Neural cell (in vitro differentiated cells): Measurements from ENCODE around the gene PRKCA. TPM values are rescaled to one million over a fixed set of nuclear protein-coding genes. Genes with fewer than 3 reads are reported as not detected.

Experiments
- H2AFZ ChIP-seq: fragments of 200-600, 300-800 bp; sonication (generic), shearing (Covaris generic); 2 replicates; pipeline ENCODE4 v1.6.0; 2014; ENCODE audit warnings: low read depth, mild to moderate bottlenecking, antibody characterized with exemption, low read length, moderate library complexity
- H3F3A ChIP-seq: fragments of 200-600 bp; shearing (Covaris generic); 2 replicates; pipeline ENCODE4 v1.6.1; 2016; ENCODE audit warnings: mild to moderate bottlenecking, moderate library complexity, mixed read lengths, antibody characterized with exemption, low read length; ENCODE audit not compliant: insufficient read depth, poor library complexity, severe bottlenecking
- H3K27ac ChIP-seq: fragments of 200-600, 300-800 bp; sonication (generic), shearing (Covaris generic); 2 replicates; pipeline ENCODE4 v1.5.1; 2014; ENCODE audit warnings: mild to moderate bottlenecking, low read length, moderate library complexity
- H3K27me3 ChIP-seq: fragments of 300-800, 200-600 bp; sonication (generic), shearing (Covaris generic); 2 replicates; pipeline ENCODE4 v1.6.0; 2014; ENCODE audit warnings: mild to moderate bottlenecking, low read depth, low read length, moderate library complexity; ENCODE audit not compliant: insufficient read depth
- H3K36me3 ChIP-seq: fragments of 300-800, 200-600 bp; sonication (generic), shearing (Covaris generic); 2 replicates; pipeline ENCODE4 v1.5.1; 2014; ENCODE audit warnings: mild to moderate bottlenecking, antibody characterized with exemption, low read length, moderate library complexity; ENCODE audit not compliant: insufficient read depth
- H3K4me2 ChIP-seq: fragments of 300-800, 200-600 bp; sonication (generic), shearing (Covaris generic); 2 replicates; pipeline ENCODE4 v1.6.0; 2014; ENCODE audit warnings: mild to moderate bottlenecking, low read length
- H3K4me3 ChIP-seq: fragments of 300-800, 200-600 bp; sonication (generic), shearing (Covaris generic); 2 replicates; pipeline ENCODE4 v1.5.1; 2014; ENCODE audit warnings: mild to moderate bottlenecking, low read length, moderate library complexity
- H3K79me2 ChIP-seq: fragments of 200-600 bp; shearing (Covaris generic); replicated peaks from 2 replicates; pipeline ENCODE4 v1.6.0; 2014; ENCODE audit warnings: mild to moderate bottlenecking, low read length, moderate library complexity; ENCODE audit not compliant: insufficient read depth
- H3K9ac ChIP-seq: fragments of 300-800, 200-600 bp; sonication (generic), shearing (Covaris generic); 2 replicates; pipeline ENCODE4 v1.6.1; 2016; ENCODE audit warnings: mild to moderate bottlenecking, low read length, mixed read lengths
- H3K9me2 ChIP-seq: fragments of 200-600 bp; shearing (Covaris generic); 2 replicates; pipeline ENCODE4 v1.6.1; 2016; ENCODE audit warnings: mild to moderate bottlenecking, low read length, mixed read lengths; ENCODE audit not compliant: insufficient read depth
- H3K9me3 ChIP-seq: fragments of 200-600, 300-800 bp; sonication (generic), shearing (Covaris generic); 2 replicates; pipeline ENCODE4 v1.6.1; 2016; ENCODE audit warnings: mild to moderate bottlenecking, mixed run types, low read length, moderate library complexity, mixed read lengths
- H4K20me1 ChIP-seq: fragments of 200-600 bp; shearing (Covaris generic); 2 replicates; pipeline ENCODE4 v1.6.1; 2016; ENCODE audit warnings: mild to moderate bottlenecking, mixed run types; ENCODE audit not compliant: insufficient read depth
- EP300 ChIP-seq: fragments of 450-650 bp; conservative IDR thresholded peaks from 2 replicates; pipeline ENCODE4 v1.6.1; 2014; ENCODE audit warnings: antibody characterized with exemption, mild to moderate bottlenecking, moderate library complexity; ENCODE audit not compliant: poor library complexity, severe bottlenecking
- EZH2 ChIP-seq: fragments of 200-600, 300-800 bp; shearing (Covaris generic), sonication (generic); IDR thresholded peaks from 2 replicates; pipeline ENCODE4 v1.6.1; 2014; ENCODE audit warnings: antibody characterized with exemption, low read length, borderline replicate concordance, mild to moderate bottlenecking; ENCODE audit not compliant: insufficient read depth, poor library complexity, severe bottlenecking
- MXI1 ChIP-seq: fragments of 450-650 bp; conservative IDR thresholded peaks from 2 replicates; pipeline ENCODE4 v1.6.1; 2014; ENCODE audit warnings: antibody characterized with exemption, mild to moderate bottlenecking; ENCODE audit not compliant: poor library complexity, severe bottlenecking
- POLR2AphosphoS5 ChIP-seq: IDR thresholded peaks from 2 replicates; pipeline ENCODE4 v1.6.1; 2012
- RAD21 ChIP-seq: fragments of 450-650 bp; conservative IDR thresholded peaks from 2 replicates; pipeline ENCODE4 v1.6.1; 2014; ENCODE audit warnings: antibody characterized with exemption, mild to moderate bottlenecking, moderate library complexity
- SMC3 ChIP-seq: fragments of 450-650 bp; conservative IDR thresholded peaks from 2 replicates; pipeline ENCODE4 v1.6.1; 2014; ENCODE audit warnings: antibody characterized with exemption, mild to moderate bottlenecking, moderate library complexity; ENCODE audit not compliant: poor library complexity
- TAF1 ChIP-seq: IDR thresholded peaks from 2 replicates; pipeline ENCODE4 v1.6.1; 2012; ENCODE audit warnings: low read depth
- polyA plus RNA-seq: library from polyadenylated mRNA; depleted of rRNA; stranded (reverse); fragments of >200 nt; gene quantifications from 2 replicates; pipeline ENCODE4 v1.2.3, GENCODE V29; 2014
- TF ChIP-seq, protein P1 (sequence below): fragments of 450-650 bp; IDR thresholded peaks from 2 replicates; pipeline ENCODE4 v1.5.1; 2014; ENCODE audit warnings: antibody characterized with exemption, mild to moderate bottlenecking, moderate library complexity; ENCODE audit not compliant: poor library complexity, severe bottlenecking
- TF ChIP-seq, protein P2 (sequence below): IDR thresholded peaks from 2 replicates; pipeline ENCODE4 v1.6.1; 2012; ENCODE audit warnings: borderline replicate concordance

Gene PRKCA
- polyA plus RNA-seq, 1 donor from 2014 or later = 5.9 TPM

DNA sequence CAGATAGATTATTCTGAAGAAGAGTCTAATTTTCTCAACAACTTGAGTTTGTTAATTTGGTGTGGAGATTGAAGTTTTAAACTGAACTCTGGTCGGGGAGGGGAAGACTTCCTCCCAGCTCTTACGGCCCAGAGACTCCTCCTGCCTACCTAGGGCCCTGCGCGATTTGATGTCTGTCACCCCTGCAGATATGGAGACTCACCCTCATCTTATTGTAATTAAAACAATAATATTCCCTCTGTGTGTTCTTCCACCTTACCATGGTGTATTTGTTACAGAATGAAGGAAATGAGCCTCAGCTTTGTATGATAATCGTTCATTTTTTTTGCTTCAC, 348.1 kb downstream of the PRKCA start:
- no peaks in the 10 kb centered on the region for H3K36me3 ChIP-seq
- H2AFZ ChIP-seq = no peak overlapping the region
- H3K79me2 ChIP-seq = no peaks in the 10 kb centered on the region
- H3K27me3 ChIP-seq = no peaks in the 10 kb centered on the region
- H4K20me1 ChIP-seq = no peaks in the 10 kb centered on the region
- no peak overlapping the region for H3K9ac ChIP-seq
- H3K4me2 ChIP-seq = no peak overlapping the region
- H3F3A ChIP-seq = no peaks in the 10 kb centered on the region
- no peaks in the 10 kb centered on the region for H3K9me3 ChIP-seq
- H3K27ac ChIP-seq = no peak overlapping the region
- TF ChIP-seq POLR2AphosphoS5 = no peak
- no peak for TF ChIP-seq TAF1
- no peak for TF ChIP-seq EZH2
- TF ChIP-seq MXI1 = no peak
- TF ChIP-seq, protein P1, sequence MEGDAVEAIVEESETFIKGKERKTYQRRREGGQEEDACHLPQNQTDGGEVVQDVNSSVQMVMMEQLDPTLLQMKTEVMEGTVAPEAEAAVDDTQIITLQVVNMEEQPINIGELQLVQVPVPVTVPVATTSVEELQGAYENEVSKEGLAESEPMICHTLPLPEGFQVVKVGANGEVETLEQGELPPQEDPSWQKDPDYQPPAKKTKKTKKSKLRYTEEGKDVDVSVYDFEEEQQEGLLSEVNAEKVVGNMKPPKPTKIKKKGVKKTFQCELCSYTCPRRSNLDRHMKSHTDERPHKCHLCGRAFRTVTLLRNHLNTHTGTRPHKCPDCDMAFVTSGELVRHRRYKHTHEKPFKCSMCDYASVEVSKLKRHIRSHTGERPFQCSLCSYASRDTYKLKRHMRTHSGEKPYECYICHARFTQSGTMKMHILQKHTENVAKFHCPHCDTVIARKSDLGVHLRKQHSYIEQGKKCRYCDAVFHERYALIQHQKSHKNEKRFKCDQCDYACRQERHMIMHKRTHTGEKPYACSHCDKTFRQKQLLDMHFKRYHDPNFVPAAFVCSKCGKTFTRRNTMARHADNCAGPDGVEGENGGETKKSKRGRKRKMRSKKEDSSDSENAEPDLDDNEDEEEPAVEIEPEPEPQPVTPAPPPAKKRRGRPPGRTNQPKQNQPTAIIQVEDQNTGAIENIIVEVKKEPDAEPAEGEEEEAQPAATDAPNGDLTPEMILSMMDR = no peak
- no peak for TF ChIP-seq SMC3
- no peak for TF ChIP-seq RAD21
- TF ChIP-seq EP300 = no peak
- TF ChIP-seq, protein P2, sequence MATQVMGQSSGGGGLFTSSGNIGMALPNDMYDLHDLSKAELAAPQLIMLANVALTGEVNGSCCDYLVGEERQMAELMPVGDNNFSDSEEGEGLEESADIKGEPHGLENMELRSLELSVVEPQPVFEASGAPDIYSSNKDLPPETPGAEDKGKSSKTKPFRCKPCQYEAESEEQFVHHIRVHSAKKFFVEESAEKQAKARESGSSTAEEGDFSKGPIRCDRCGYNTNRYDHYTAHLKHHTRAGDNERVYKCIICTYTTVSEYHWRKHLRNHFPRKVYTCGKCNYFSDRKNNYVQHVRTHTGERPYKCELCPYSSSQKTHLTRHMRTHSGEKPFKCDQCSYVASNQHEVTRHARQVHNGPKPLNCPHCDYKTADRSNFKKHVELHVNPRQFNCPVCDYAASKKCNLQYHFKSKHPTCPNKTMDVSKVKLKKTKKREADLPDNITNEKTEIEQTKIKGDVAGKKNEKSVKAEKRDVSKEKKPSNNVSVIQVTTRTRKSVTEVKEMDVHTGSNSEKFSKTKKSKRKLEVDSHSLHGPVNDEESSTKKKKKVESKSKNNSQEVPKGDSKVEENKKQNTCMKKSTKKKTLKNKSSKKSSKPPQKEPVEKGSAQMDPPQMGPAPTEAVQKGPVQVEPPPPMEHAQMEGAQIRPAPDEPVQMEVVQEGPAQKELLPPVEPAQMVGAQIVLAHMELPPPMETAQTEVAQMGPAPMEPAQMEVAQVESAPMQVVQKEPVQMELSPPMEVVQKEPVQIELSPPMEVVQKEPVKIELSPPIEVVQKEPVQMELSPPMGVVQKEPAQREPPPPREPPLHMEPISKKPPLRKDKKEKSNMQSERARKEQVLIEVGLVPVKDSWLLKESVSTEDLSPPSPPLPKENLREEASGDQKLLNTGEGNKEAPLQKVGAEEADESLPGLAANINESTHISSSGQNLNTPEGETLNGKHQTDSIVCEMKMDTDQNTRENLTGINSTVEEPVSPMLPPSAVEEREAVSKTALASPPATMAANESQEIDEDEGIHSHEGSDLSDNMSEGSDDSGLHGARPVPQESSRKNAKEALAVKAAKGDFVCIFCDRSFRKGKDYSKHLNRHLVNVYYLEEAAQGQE = no peak
- no peaks in the 10 kb centered on the region for H3K9me2 ChIP-seq
- H3K4me3 ChIP-seq = no peak overlapping the region

DNA sequence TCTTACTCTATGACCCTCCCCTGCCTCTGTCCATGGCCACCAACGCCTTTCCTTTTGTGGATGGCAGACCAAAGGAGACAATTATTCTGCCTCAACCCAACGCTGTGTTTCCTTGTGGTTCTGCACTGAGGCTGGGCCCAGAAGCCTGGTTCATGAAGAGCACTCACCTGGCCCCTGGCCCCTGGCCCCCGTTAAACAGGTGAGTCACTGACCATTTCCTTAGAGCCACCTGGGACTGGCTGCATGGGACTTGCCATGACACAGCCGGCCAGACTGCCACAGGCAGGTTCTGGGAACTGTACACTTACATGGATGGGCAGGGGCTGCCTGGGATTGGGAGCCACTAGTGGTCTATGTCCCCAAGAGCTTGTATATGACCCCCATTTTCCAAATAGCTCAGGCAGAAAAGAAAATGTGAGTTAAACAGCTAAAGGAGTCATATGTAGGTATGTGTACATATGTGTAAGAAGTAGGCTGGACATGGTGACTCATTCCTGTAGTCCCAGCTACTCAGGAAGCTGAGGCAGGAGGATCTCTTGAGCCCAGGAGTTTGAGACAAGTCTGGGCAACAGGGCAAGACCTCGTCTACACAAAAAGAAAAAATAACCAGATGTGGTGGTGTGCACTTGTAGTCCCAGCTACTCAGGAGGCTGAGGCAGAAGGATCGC, 350.6 kb downstream of the PRKCA start:
- Histone ChIP-seq H3K79me2 (no peaks in the 10 kb centered on the region), H3K27me3 (no peaks in the 10 kb centered on the region), H3K36me3 (no peaks in the 10 kb centered on the region), H3K9me2 (no peaks in the 10 kb centered on the region), H3F3A (no peaks in the 10 kb centered on the region), H3K9me3 (no peaks in the 10 kb centered on the region), H3K27ac (no peak overlapping the region), H2AFZ (no peak overlapping the region), H4K20me1 (no peaks in the 10 kb centered on the region), H3K9ac (no peak overlapping the region), H3K4me2 (no peak overlapping the region), H3K4me3 (no peak overlapping the region)
- TF ChIP-seq RAD21 (no peak), EP300 (no peak), TAF1 (no peak), EZH2 (no peak), POLR2AphosphoS5 (no peak), SMC3 (no peak), MXI1 (no peak)
- TF ChIP-seq, protein P1 = no peak
- TF ChIP-seq, protein P2 = no peak
